GM19035 (cell line): ENCODE measurements around the gene SFXN5.

Source experiments
- ATAC-seq: cut with Tn5 transposase; IDR thresholded peaks from one replicate; pipeline ENCODE4 v1.9.1; 2021; ENCODE audit not compliant: unreplicated experiment

Gene SFXN5

GRCh38 chr2:72995430-72996116 is 75.9 kb downstream of the SFXN5 start:
- no peak for ATAC-seq

GRCh38 chr2:72994991-72995380 is 76.5 kb downstream of the SFXN5 start:
- no peak for ATAC-seq

GRCh38 chr2:72994282-72994990 is 77.1 kb downstream of the SFXN5 start:
- no peak for ATAC-seq

- ATAC-seq: no peak
These were observed 77.6 kb downstream of the SFXN5 start for GRCh38 chr2:72993933-72994280.

GRCh38 chr2:72993147-72993932 is 78.2 kb downstream of the SFXN5 start:
- ATAC-seq: no peak

GRCh38 chr2:72992734-72993102 is 78.8 kb downstream of the SFXN5 start:
- ATAC-seq: no peak

GRCh38 chr2:72991980-72992733 is 79.4 kb downstream of the SFXN5 start:
- no peak for ATAC-seq

GRCh38 chr2:72991439-72991725 is 80.1 kb downstream of the SFXN5 start:
- ATAC-seq: no peak

- no peak for ATAC-seq
These were observed 80.6 kb downstream of the SFXN5 start for GRCh38 chr2:72990695-72991438.

- ATAC-seq: no peak
These were observed 81.5 kb downstream of the SFXN5 start for GRCh38 chr2:72989770-72990556.

- ATAC-seq: no peak
These were observed 82.7 kb downstream of the SFXN5 start for GRCh38 chr2:72988726-72989273.

GRCh38 chr2:72988041-72988440 is 83.5 kb downstream of the SFXN5 start:
- ATAC-seq: no peak

GRCh38 chr2:72985891-72986683 is 85.4 kb downstream of the SFXN5 start:
- no peak for ATAC-seq

GRCh38 chr2:72985136-72985535 is 86.4 kb downstream of the SFXN5 start:
- no peak for ATAC-seq

GRCh38 chr2:72984172-72984671 is 87.3 kb downstream of the SFXN5 start:
- ATAC-seq: no peak

GRCh38 chr2:72983500-72984161 is 87.9 kb downstream of the SFXN5 start:
- no peak for ATAC-seq

- no peak for ATAC-seq
These were observed 88.6 kb downstream of the SFXN5 start for GRCh38 chr2:72982781-72983499.

GRCh38 chr2:72982219-72982618 is 89.3 kb downstream of the SFXN5 start:
- no peak for ATAC-seq
